GM08714 (cell line): ENCODE data around the gene PIP4K2A.
A peak's percentile ranks its signal among the peaks of the same experiment; 100 is the strongest.
"Not testable (repeated sequence)": the region's sequence is repeated elsewhere in the genome, so short reads cannot be mapped to it uniquely, and the experiment has no call there.

Experiments used
- H3K4me3 ChIP-seq: fragments of 200-500 bp; sonication (Bioruptor generic); 2 replicates; pipeline ENCODE4 v1.5.1; 2014; ENCODE audit warnings: mild to moderate bottlenecking, low read length, inconsistent platforms
- ZNF274 ChIP-seq: IDR thresholded peaks from 2 replicates; pipeline ENCODE4 v1.6.1; 2012; ENCODE audit warnings: mild to moderate bottlenecking, low read depth, low read length

PIP4K2A gene

DNA sequence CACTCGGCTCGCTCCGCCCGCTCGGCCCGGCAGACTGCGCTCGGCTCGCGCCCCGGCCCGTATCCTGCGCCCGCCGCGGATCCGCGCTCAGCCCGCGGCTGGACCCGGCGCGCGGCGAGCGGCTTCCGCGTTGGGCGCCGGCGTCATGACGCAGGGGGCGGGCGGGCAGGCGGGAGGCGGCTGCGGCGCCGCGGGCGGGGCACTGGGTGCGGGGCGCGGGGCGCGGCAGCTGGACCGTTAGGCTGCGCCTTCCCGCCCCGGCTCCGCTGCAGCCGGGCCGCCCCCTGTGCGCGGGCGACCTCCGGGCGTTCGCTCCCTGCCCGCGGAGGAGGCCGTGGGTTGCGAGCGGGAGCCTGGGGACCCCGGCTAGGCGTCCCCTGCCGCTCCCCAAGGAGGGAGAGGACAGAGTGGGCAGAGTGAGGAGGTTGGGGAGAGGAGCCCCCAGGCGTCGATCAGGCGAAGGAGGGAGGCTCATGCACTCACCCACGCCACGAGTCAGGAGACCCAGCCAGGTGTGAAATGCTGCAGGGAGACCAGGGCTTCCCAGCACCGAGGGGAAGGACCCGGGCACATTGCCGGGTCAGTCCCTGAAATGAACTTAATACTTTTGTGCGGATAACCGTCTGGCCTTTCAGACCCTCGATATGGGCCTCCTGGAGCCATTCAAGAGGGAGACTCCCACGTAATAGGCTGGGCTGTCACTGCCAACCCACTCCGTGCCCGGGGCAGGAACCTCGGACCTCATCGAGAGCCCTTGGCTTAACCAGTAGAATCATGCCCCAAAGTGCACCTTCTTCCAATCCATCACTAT is at the start of gene PIP4K2A:
Gene PIP4K2A, minus strand, starts transcription at position 100 of the 811 bp plus-strand sequence. CDS start 252 bp downstream, outside the sequence.
- H3K4me3 ChIP-seq = peak within 1 kb of the TSS; percentile 97
- no peak for TF ChIP-seq ZNF274

DNA sequence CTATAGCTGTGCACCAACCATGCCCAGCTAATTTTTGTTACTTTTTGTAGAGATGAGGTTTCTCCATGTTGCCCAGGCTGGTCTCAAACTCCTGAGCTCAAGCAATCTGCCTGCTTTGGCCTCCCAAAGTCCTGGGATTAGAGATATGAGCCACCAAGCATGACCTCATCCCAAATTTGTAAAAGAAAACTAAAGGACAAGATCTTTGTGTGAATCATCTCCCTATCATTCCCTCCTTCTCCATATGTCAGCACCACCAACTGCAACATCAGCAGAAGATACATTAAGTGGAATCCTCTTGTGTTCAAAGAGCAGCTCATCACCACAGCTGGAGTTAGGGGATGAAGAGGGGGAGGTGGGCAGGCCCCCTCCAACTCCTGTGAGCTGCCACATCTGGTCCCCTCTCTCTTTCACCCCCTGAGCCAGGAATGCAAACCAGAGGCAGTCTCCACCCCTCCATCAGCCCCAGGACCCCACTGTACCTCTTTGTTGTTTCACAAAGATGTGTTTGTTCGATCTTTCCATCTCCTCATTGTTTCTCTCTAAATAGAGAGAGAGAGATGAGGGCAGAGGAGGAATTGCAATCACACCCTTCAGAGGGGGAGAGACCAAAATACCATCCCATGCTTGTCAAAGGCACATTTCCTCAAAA is 47.3 kb upstream of the PIP4K2A start:
- H3K4me3 ChIP-seq = no peak overlapping the region
- no peak for TF ChIP-seq ZNF274

- H3K4me3 ChIP-seq = no peak overlapping the region
- no peak for TF ChIP-seq ZNF274
These were observed 45.6 kb upstream of the PIP4K2A start for GRCh38 chr10:22760025-22760424.

GRCh38 chr10:22758867-22759266 is 44.5 kb upstream of the PIP4K2A start:
- H3K4me3 ChIP-seq = no peak overlapping the region
- no peak for TF ChIP-seq ZNF274

DNA sequence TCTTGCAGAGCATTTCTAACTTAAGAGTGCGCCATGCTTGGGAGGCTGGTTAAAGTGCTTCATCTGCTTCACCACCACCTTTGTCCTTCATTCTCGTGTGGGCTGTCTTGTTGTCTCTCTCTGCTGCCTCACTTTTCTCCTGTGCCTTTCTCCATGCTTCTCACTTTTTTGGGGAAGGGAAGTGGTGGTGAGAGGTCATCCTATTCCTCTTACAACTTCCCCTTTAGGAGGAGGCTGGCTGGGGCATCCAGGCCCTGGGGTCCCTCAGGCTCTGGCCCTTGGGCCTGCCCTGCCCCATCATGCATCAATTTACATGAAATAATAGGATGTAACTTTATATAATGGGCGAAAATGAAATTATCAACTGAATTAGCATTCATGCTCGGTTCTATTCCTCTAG is 39.9 kb upstream of the PIP4K2A start:
- TF ChIP-seq ZNF274 = no peak
- H3K4me3 ChIP-seq = no peak overlapping the region

GRCh38 chr10:22753786-22754185 is 39.4 kb upstream of the PIP4K2A start:
- H3K4me3 ChIP-seq = no peak overlapping the region
- no peak for TF ChIP-seq ZNF274

GRCh38 chr10:22752272-22752889 is 38.0 kb upstream of the PIP4K2A start:
- no peak overlapping the region for H3K4me3 ChIP-seq
- TF ChIP-seq ZNF274 = no peak

GRCh38 chr10:22750131-22750530 is 35.8 kb upstream of the PIP4K2A start:
- TF ChIP-seq ZNF274 = no peak
- no peak overlapping the region for H3K4me3 ChIP-seq

DNA sequence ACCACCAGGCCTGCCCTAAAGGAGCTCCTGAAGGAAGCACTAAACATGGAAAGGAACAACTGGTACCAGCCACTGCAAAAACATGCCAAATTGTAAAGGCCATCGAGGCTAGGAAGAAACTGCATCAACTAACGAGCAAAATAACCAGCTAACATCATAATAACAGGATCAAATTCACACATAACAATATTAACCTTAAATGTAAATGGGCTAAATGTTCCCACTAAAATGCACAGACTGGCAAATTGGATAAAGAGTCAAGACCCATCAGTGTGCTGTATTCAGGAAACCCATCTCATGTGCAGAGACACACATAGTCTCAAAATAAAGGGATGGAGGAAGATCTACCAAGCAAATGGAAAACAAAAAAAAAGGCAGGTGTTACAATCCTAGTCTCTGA is 30.5 kb upstream of the PIP4K2A start:
- H3K4me3 ChIP-seq = not testable (repeated sequence)

GRCh38 chr10:22742678-22743077 is 28.3 kb upstream of the PIP4K2A start:
- TF ChIP-seq ZNF274 = no peak
- H3K4me3 ChIP-seq = no peak overlapping the region

- not testable (repeated sequence) for H3K4me3 ChIP-seq
These were observed 27.3 kb upstream of the PIP4K2A start for GRCh38 chr10:22741631-22742030.

DNA sequence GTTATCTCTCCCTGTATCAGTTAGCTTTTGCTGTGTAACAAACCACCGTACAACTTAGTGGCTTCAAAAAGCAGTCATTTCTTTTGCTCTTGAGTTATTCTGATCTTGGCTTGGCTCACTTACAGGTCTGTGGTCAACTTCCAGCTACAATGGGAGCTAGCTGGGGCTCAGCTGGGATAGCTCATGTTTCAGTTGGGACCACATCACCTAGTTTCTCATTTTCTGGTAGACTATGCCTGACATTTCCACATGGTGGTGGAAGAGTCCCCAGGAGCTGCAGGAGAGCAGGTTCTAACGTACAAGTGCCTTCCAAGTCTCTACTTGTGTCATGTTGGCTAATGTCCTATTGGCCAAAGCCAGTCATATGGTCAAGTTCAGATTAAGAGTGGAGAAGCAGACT is 25.8 kb upstream of the PIP4K2A start:
- TF ChIP-seq ZNF274 = no peak
- H3K4me3 ChIP-seq = no peak overlapping the region

GRCh38 chr10:22737587-22737986 is 23.2 kb upstream of the PIP4K2A start:
- H3K4me3 ChIP-seq = no peak overlapping the region
- TF ChIP-seq ZNF274 = no peak

DNA sequence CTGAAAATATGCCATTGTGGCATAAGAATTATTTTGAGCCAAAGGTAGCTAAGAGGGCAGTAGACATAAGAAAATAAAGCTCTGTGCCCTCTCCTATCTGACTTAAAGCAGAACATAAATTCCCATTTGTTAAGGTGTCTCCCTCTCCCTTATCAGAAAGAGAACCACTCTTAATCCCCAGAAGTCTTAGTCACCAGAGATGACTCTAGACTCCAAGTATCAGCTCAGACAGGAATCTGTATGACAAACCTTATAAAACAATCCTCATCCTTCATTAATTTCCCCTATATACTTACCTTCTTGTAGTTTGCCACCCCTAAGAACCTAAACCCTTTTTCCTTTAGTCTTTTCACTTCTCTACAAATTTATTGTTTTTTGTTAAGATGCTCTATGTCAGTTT is 21.8 kb upstream of the PIP4K2A start:
- H3K4me3 ChIP-seq = no peak overlapping the region
- no peak for TF ChIP-seq ZNF274

DNA sequence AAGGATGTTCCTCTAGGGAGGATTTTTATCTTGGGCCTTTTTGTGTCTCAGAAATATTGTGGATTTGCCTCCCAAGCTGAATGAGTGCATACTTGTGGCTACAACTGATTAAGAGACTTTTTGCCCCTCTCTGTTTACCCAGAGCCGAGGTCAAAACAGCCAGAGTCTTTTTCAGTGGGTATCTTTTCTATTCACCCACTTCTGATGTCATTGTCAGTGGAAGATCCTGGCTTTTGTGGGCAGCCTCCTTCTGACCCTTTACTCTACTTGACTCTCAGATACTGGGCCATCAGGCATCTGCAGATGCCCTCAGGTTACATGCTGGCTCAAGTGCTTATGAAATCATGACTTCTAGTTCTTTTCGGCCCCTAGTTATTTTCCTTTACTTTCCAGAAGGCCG is 19.6 kb upstream of the PIP4K2A start:
- no peak for TF ChIP-seq ZNF274
- no peak overlapping the region for H3K4me3 ChIP-seq

DNA sequence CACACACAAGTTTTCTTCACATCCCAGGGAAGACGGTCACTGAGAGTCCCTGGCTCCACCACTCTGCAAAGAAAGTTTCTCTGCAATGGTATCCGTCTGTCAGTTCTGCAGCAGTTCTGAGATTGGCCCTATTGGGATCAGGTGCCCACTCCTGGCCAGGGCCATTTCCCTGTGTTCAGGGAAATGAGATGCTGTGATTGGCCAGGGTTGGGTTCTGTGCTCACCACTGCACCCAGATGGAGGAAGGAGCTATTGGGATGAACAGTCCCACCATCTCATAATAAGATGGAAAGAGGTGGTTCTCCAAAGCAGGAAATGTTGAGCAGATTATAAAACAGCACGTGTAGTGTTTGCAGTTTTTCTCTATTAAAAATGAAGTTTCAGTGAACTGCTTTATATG is 13.3 kb upstream of the PIP4K2A start:
- no peak overlapping the region for H3K4me3 ChIP-seq
- no peak for TF ChIP-seq ZNF274
